Liver (tissue), 2 donors: ENCODE measurements around the gene OTOGL.

Experiments
- TAF1 ChIP-seq: conservative IDR thresholded peaks from 2 replicates; pipeline ENCODE4 v1.6.1; 2016; ENCODE audit warnings: antibody characterized with exemption, mild to moderate bottlenecking
- TF ChIP-seq, protein P1 (sequence below): IDR thresholded peaks from 2 replicates; pipeline ENCODE4 v1.6.1; 2016; ENCODE audit warnings: antibody characterized with exemption
- donor health status: healthy.

DNA sequence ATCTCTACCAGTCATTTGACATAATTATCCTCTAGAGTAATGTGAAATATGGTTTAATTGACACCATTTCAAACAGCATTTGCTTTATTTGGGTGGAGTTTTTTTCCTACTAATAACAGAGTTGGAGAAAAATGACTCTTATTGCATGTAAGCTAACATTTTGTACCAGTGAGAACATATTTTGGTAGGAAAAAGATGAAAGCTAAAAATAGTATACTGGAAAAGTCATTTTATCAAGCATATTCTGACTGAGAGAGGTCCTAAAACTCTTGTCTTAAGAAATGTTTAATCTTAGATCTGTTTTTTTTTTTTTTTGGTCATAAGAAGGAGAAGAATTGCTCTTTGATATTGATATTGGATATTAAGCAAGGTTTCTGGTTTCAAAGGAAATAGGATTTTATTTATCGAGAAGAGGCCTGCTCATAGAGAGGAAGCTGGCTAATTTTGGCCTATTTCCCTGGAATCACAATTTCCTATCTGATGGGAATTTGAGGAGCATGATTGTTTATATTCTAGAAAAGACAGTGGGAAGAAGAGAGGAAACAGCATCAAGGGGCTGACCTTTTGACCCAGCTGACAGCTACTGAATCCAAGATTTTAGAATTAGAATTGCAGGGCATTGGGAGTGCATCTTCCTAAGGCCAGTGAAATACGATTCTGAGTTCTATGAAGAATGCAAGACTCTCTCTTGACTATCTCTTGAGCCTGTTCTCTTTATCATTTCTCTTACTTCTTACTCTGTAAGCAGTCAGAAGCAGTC lies 19.4 kb downstream of the OTOGL start:
- no peak for TF ChIP-seq TAF1
- TF ChIP-seq, protein P1, sequence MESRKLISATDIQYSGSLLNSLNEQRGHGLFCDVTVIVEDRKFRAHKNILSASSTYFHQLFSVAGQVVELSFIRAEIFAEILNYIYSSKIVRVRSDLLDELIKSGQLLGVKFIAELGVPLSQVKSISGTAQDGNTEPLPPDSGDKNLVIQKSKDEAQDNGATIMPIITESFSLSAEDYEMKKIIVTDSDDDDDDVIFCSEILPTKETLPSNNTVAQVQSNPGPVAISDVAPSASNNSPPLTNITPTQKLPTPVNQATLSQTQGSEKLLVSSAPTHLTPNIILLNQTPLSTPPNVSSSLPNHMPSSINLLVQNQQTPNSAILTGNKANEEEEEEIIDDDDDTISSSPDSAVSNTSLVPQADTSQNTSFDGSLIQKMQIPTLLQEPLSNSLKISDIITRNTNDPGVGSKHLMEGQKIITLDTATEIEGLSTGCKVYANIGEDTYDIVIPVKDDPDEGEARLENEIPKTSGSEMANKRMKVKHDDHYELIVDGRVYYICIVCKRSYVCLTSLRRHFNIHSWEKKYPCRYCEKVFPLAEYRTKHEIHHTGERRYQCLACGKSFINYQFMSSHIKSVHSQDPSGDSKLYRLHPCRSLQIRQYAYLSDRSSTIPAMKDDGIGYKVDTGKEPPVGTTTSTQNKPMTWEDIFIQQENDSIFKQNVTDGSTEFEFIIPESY: no peak
